ENCODE measurements around the gene SAMSN1.

SAMSN1 gene

DNA sequence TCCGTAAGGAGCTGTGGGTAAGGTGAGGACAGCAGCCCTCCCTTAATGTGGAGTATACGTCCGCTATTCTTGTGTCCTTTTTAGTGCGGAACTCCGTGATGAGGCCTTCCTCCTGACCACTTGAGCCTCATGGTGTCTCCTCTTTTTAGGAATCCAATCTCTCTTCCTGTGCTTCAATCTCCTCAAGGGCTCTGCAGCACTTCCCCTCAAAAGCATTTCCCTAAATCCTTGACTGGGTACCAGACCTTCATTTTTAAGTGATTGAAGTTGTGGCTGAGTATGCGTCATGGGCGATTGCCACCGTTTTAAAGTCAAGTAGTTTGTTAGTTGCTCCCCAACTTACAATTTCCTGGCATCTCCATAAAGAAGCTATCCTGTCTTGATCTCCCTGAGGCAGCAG, 62.8 kb downstream of the SAMSN1 start:
- no peak for DNase-seq

GRCh38 chr21:14482165-14482564, 64.0 kb downstream of the SAMSN1 start:
- DNase-seq = peak; percentile 35

DNA sequence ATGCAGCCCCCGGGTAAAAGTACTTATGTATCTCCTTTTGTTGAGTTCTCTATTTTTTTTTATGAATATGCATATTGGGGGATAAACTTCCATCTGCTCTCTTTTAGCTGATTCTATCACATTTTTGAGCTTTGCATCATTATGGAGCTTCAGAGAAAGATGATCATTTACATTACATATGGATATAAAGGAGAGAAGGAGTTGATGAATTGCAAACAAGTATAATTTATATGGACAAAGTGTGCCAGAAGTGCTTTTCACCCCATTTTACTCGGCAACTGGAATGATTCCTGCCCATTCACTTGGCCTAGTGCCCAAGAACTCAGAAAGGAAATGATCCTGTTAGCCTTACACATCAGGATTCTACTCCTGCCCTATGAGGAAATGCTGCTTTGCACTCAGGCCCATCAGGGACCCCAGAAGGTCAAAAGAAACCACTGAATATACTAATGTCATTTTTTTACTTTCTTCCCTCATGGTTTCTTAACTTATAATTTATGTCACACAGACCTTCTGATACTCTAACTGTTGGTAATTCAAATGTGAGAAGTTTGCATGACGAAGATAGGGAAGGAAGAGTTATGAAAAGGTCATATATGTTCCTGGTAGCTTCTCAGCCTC, 65.6 kb downstream of the SAMSN1 start:
- no peak for DNase-seq

- DNase-seq = no peak
Measured at GRCh38 chr21:14479241-14479786, 66.8 kb downstream of the SAMSN1 start.

GRCh38 chr21:14477841-14478240, 68.3 kb downstream of the SAMSN1 start:
- DNase-seq = no peak

DNA sequence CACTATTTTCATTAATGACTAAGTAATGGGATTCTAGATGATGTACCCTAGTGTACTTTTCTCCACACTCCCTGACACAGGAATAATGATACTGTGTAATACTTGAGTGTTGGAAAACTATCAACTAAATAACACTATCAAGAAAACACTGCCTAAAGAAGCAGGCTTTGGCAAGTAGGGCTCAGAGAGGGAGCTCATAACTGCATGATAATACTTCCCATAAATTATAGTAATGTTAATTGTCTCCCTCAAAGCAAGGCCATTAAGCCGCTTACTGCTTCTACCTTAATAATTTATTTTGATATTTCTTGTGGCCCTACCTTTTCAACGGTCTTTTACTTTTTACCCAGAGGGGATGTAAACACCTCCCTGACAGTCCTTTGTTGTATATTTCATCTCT, 69.0 kb downstream of the SAMSN1 start:
- DNase-seq = no peak

- no peak for DNase-seq
Measured at GRCh38 chr21:14474995-14475394, 71.1 kb downstream of the SAMSN1 start.

- DNase-seq = no peak
Measured at GRCh38 chr21:14469641-14470040, 76.5 kb downstream of the SAMSN1 start.

DNA sequence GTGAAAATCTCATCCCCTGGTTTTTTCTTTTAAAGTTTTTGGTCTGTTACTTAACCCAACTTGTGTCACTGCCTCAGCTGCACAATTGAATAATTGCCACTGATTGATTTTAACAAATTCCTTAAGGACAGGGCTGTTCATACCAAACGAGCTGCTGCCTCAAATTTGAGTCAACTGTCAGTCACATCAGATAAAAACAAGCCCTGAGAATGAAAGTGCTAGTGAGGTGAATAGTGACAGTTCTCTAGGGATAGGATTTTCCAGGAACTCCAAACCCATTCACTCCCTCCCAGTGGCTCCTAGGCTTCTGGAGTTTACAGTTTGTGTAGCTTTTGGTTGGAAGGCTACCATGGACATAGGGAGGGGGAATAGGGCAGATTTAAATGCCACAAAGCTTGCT, 79.4 kb downstream of the SAMSN1 start:
- no peak for DNase-seq

- no peak for DNase-seq
Measured at GRCh38 chr21:14457762-14458161, 88.4 kb downstream of the SAMSN1 start.

- no peak for DNase-seq
Measured at GRCh38 chr21:14456911-14457310, 89.2 kb downstream of the SAMSN1 start.

- no peak for DNase-seq
Measured at GRCh38 chr21:14454016-14455009, 91.8 kb downstream of the SAMSN1 start.

DNA sequence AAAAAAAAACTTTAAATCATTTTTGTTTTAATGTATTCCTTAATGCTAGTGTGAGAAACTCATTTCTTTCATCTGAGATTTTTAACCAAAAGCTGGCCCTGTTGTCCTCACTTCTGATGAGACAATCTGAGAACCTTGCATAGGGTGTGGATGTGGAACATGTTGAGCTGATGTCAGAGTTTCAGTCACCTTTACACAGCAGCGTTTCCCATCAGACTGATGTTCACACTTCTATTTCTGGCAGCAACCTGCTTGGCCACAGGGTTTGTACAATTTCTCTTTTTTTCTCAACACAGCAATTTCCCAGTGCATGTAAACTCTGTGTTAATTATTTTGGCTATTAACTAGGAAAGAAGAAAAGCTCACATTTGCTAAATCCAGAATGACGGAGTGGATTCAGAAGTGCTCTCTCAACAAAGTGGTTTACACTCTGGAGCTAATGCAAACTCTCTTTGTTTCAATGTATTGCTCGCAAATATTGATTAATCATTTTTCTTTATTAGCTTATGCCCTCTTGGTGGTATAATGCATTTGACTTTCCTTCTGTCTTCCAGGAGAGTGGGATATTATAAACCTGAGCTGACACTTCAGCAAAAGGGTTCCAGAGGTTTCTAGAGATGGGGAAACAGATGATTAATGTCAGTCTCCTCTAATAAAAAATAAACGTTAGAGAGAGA, 92.6 kb downstream of the SAMSN1 start:
- DNase-seq = no peak

GRCh38 chr21:14452727-14453241, 93.3 kb downstream of the SAMSN1 start:
- no peak for DNase-seq

DNA sequence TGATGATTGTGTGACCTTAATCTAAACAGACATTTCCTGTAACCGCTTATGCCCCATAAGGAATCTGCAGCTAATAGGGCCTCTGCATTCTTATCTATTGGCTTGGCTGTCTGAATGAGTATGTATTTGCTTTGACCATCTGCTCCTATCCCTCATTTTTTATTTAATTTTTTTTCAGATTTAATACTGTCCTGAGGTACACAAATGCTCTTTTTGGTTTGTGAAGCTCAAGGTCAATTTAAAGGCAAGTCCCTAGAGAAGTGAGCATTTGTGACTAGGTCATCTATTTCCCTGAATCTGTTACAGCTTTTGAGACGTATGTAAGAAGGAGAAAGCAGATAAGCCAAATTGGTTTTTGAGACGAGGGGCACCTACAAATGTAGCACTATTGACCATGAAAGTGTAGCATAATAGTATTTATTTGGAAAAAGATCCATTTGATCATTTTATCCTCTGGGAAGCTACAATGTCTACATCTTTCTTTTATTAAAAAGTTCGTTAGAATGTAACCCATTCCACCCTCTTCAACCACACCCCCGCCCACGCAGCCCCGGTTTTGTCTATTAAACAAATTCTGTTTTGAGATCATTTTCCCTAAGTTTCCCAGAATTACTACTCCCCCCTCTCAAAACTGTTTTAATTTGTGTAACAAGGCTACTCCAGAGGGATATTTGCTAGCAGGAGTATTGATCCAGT, 93.9 kb downstream of the SAMSN1 start:
- no peak for DNase-seq

- no peak for DNase-seq
Measured at GRCh38 chr21:14451546-14451945, 94.6 kb downstream of the SAMSN1 start.

GRCh38 chr21:14448784-14449183, 97.3 kb downstream of the SAMSN1 start:
- no peak for DNase-seq

DNA sequence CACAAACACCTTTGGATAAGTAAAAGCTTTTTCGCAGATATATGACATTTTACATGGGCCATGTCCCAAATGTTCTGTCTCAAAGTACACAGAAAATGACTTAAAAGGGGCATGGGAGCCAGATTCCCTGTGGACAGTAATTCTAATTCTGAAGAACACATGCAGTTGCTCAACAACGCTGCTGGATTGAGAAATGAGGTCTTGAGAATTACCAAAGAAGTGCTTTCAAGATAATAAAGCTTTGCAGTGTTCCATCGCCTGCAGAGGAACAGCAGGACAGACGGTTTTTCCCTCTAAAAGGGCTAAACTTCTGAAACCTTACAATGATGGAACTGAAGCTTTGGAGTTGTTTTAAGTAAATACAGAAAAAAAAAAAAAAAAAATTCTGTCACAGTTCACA, 107.9 kb downstream of the SAMSN1 start:
- DNase-seq = no peak

- no peak for DNase-seq
Measured at GRCh38 chr21:14435423-14435822, 110.7 kb downstream of the SAMSN1 start.

Measured in CD4-positive, alpha-beta T cell treated with Interleukin-4 for 4 hours (primary cell).